ENCODE data around the gene RAD50. TPM values are rescaled to one million over a fixed set of nuclear protein-coding genes. Genes with fewer than 3 reads are reported as not detected.

RAD50 gene
- polyA plus RNA-seq, 1 donor (not counting 4 experiments of a cell fraction or from before 2014, with no cell fraction given), result 26.3 TPM

- FAIRE-seq (no peak), DNase-seq (ENCODE audit: low read depth, low spot score) (no peak)
- no peaks in the 10 kb centered on the region for H3K9me3 ChIP-seq (ENCODE audit: control insufficient read depth, low read depth, low read length)
- H2AFZ ChIP-seq (ENCODE audit: control insufficient read depth, low read length), result no peak overlapping the region
- H3K27me3 ChIP-seq (ENCODE audit: control insufficient read depth, extremely low read depth, insufficient read depth, low read length), result no peaks in the 10 kb centered on the region
- H3K27ac ChIP-seq (ENCODE audit: control insufficient read depth, insufficient read depth, low read length), result no peak overlapping the region
- no peaks in the 10 kb centered on the region for H3K9me1 ChIP-seq (ENCODE audit: control insufficient read depth, extremely low read depth, insufficient read depth, low read length)
- TF ChIP-seq EZH2 (IDR thresholded peaks at IDR 0.05; ENCODE audit: low read length), result no peak
- no peak for TF ChIP-seq CTCF (optimal IDR thresholded peaks at IDR 0.05 in 1 of 3, IDR thresholded peaks at IDR 0.05 in 1 of 3, conservative IDR thresholded peaks at IDR 0.05 in 1 of 3; ENCODE audit: extremely low read depth in 1 of 3, insufficient read depth in 2 of 3, low read length in 3 of 3)
- no peaks in the 10 kb centered on the region for H3K4me1 ChIP-seq (ENCODE audit: control insufficient read depth, extremely low read depth, insufficient read depth, low read length)
- no peaks in the 10 kb centered on the region for H3K79me2 ChIP-seq (ENCODE audit: control insufficient read depth, insufficient read depth, low read length)
- no peak overlapping the region for H3K9ac ChIP-seq (ENCODE audit: control insufficient read depth, extremely low read depth, insufficient read depth, low read length)
- H3K4me2 ChIP-seq (ENCODE audit: control insufficient read depth, extremely low read depth, insufficient read depth, low read depth, low read length), result no peak overlapping the region
- no peak overlapping the region for H3K4me3 ChIP-seq (ENCODE audit: control insufficient read depth in 2 of 3, extremely low read depth in 1 of 3, insufficient read depth in 2 of 3, low read depth in 1 of 3, low read length in 3 of 3)
- H4K20me1 ChIP-seq (ENCODE audit: control insufficient read depth, extremely low read depth, insufficient read depth, low read length), result no peaks in the 10 kb centered on the region
- dilution Hi-C loops (cut with MboI; ENCODE audit: extremely low pct_ligation_motif_present, low sequenced_read_pairs), result no loop called here
- peaks cover 5 to 11% of the 10 kb centered on the region in 2 experiments for H3K36me3 ChIP-seq (ENCODE audit: control insufficient read depth in 2 of 2, extremely low read depth in 1 of 2, insufficient read depth in 2 of 2, low read length in 2 of 2)
Measured at GRCh38 chr5:132647473-132647872, 90.7 kb downstream of the RAD50 start.

GRCh38 chr5:132648355-132648754 is 91.6 kb downstream of the RAD50 start:
- Histone ChIP-seq H2AFZ (ENCODE audit: control insufficient read depth, low read length) (no peak overlapping the region), H4K20me1 (ENCODE audit: control insufficient read depth, extremely low read depth, insufficient read depth, low read length) (no peaks in the 10 kb centered on the region), H3K27me3 (ENCODE audit: control insufficient read depth, extremely low read depth, insufficient read depth, low read length) (peaks cover 1% of the 10 kb centered on the region), H3K9me1 (ENCODE audit: control insufficient read depth, extremely low read depth, insufficient read depth, low read length) (no peaks in the 10 kb centered on the region), H3K4me2 (ENCODE audit: control insufficient read depth, extremely low read depth, insufficient read depth, low read depth, low read length) (no peak overlapping the region), H3K9me3 (ENCODE audit: control insufficient read depth, low read depth, low read length) (no peaks in the 10 kb centered on the region), H3K4me1 (ENCODE audit: control insufficient read depth, extremely low read depth, insufficient read depth, low read length) (no peaks in the 10 kb centered on the region), H3K4me3 (ENCODE audit: control insufficient read depth in 2 of 3, extremely low read depth in 1 of 3, insufficient read depth in 2 of 3, low read depth in 1 of 3, low read length in 3 of 3) (no peak overlapping the region), H3K9ac (ENCODE audit: control insufficient read depth, extremely low read depth, insufficient read depth, low read length) (no peak overlapping the region), H3K36me3 (ENCODE audit: control insufficient read depth in 2 of 2, extremely low read depth in 1 of 2, insufficient read depth in 2 of 2, low read length in 2 of 2) (peaks cover 0 to 4% of the 10 kb centered on the region in 2 experiments), H3K27ac (ENCODE audit: control insufficient read depth, insufficient read depth, low read length) (no peak overlapping the region), H3K79me2 (ENCODE audit: control insufficient read depth, insufficient read depth, low read length) (no peaks in the 10 kb centered on the region)
- no peak for DNase-seq (ENCODE audit: low read depth, low spot score)
- TF ChIP-seq CTCF (optimal IDR thresholded peaks at IDR 0.05 in 1 of 3, IDR thresholded peaks at IDR 0.05 in 1 of 3, conservative IDR thresholded peaks at IDR 0.05 in 1 of 3; ENCODE audit: extremely low read depth in 1 of 3, insufficient read depth in 2 of 3, low read length in 3 of 3) (no peak), EZH2 (IDR thresholded peaks at IDR 0.05; ENCODE audit: low read length) (no peak)
- no peak for FAIRE-seq
- dilution Hi-C loops (cut with MboI; ENCODE audit: extremely low pct_ligation_motif_present, low sequenced_read_pairs), result no loop called here

Measured in keratinocyte (primary cell).